Type B pancreatic cell (in vitro differentiated cells): ENCODE measurements around the gene SETDB2. TPM values are rescaled to one million over a fixed set of nuclear protein-coding genes. Genes with fewer than 3 reads are reported as not detected.

Experiments used
- DNase-seq: peaks from one replicate; pipeline ENCODE4 v3.0.0; 2021; ENCODE audit warnings: mixed read lengths; ENCODE audit not compliant: unreplicated experiment; ENCODE audit errors: extremely low spot score
- H3K27ac Mint-ChIP-seq: 2 replicates; pipeline ENCODE4 v1.8.0; 2021; ENCODE audit warnings: mild to moderate bottlenecking, mixed read lengths
- H3K27me3 Mint-ChIP-seq: 2 replicates; pipeline ENCODE4 v1.8.0; 2021; ENCODE audit warnings: mixed read lengths
- H3K36me3 Mint-ChIP-seq: 2 replicates; pipeline ENCODE4 v1.8.0; 2021; ENCODE audit warnings: mixed read lengths
- H3K4me1 Mint-ChIP-seq: one replicate; pipeline ENCODE4 v1.8.0; 2021; ENCODE audit warnings: mixed read lengths; ENCODE audit not compliant: unreplicated experiment
- H3K4me3 Mint-ChIP-seq: 2 replicates; pipeline ENCODE4 v1.8.0; 2021; ENCODE audit warnings: mild to moderate bottlenecking, mixed read lengths
- H3K9me3 Mint-ChIP-seq: 2 replicates; pipeline ENCODE4 v1.8.0; 2021; ENCODE audit warnings: mixed read lengths
- CTCF ChIP-seq: fragments of 200-600 bp; sonication (generic); conservative IDR thresholded peaks from 2 replicates; pipeline ENCODE4 v1.5.0; 2021; ENCODE audit warnings: antibody characterized with exemption, mild to moderate bottlenecking
- total RNA-seq: library from RNA; stranded (reverse); gene quantifications from 2 replicates; pipeline ENCODE4 v1.2.1, GENCODE V29; 2021; ENCODE audit warnings: low replicate concordance

Gene SETDB2
- total RNA-seq, 1 donor from 2014 or later = 11.8 TPM

DNA sequence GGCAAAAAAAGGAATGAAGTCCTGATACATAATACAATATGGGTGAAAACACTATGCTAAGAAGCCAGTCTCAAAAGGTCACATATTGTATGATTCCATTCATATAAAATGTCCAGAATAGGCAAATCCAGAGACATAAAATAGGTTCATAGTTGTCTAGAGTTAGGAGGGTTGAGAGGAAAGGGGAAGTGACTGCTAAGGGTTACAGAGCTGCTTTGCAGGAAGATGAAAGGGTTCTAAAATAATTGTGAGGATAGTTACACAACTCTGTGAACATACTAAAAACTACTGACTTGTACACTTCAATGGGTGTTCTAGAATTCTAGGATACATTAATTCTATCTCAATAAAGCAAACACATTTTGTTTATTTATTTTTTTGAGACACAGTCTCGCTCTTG lies 25.9 kb upstream of the SETDB2 start:
- DNase-seq = no peak
- Mint-ChIP-seq H3K27ac (no peak overlapping the region), H3K4me3 (no peak overlapping the region), H3K36me3 (no peaks in the 10 kb centered on the region), H3K27me3 (no peaks in the 10 kb centered on the region), H3K9me3 (no peaks in the 10 kb centered on the region), H3K4me1 (peaks cover 7% of the 10 kb centered on the region)
- TF ChIP-seq CTCF = no peak

- DNase-seq = no peak
Observed at GRCh38 chr13:49419276-49419675, 24.8 kb upstream of the SETDB2 start.

DNA sequence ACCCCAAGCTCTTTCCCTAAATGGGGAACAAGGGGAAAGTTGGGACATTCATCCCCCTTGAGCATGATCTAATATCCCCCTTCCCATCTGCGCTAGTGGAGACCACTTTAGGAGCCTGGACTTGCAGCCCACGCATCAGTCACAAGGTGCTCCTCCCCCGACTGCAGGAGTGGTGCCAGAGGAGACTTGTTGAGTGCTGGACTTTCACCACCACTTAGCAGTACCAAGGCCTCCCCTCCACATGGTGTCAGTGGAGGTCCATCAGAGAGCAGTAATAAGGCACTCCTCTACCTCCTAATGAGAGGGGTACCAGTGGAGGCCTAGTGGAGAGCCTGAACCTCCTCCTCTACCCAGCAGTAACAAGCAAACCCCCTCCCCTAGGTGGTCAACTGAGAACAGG lies 22.7 kb upstream of the SETDB2 start:
- H3K27ac Mint-ChIP-seq = no peak overlapping the region
- H3K36me3 Mint-ChIP-seq = peaks cover 4% of the 10 kb centered on the region
- no peak for DNase-seq
- peaks cover 7% of the 10 kb centered on the region for H3K4me1 Mint-ChIP-seq
- no peaks in the 10 kb centered on the region for H3K9me3 Mint-ChIP-seq
- H3K4me3 Mint-ChIP-seq = no peak overlapping the region
- no peak for TF ChIP-seq CTCF
- H3K27me3 Mint-ChIP-seq = no peaks in the 10 kb centered on the region

More at GRCh38 chr13:49419276-49419675, 24.8 kb upstream of the SETDB2 start:
- H3K4me1 Mint-ChIP-seq = peaks cover 7% of the 10 kb centered on the region
- TF ChIP-seq CTCF = no peak
- no peak overlapping the region for H3K4me3 Mint-ChIP-seq
- no peaks in the 10 kb centered on the region for H3K9me3 Mint-ChIP-seq
- H3K27me3 Mint-ChIP-seq = no peaks in the 10 kb centered on the region
- peaks cover 3% of the 10 kb centered on the region for H3K36me3 Mint-ChIP-seq
- no peak overlapping the region for H3K27ac Mint-ChIP-seq

GRCh38 chr13:49424011-49424560 lies 20.0 kb upstream of the SETDB2 start:
- no peak overlapping the region for H3K4me3 Mint-ChIP-seq
- H3K9me3 Mint-ChIP-seq = no peaks in the 10 kb centered on the region
- TF ChIP-seq CTCF = no peak
- DNase-seq = no peak
- H3K4me1 Mint-ChIP-seq = peaks cover 7% of the 10 kb centered on the region
- H3K36me3 Mint-ChIP-seq = peaks cover 4% of the 10 kb centered on the region
- no peak overlapping the region for H3K27ac Mint-ChIP-seq
- no peaks in the 10 kb centered on the region for H3K27me3 Mint-ChIP-seq

- H3K4me3 Mint-ChIP-seq = no peak overlapping the region
- no peak overlapping the region for H3K27ac Mint-ChIP-seq
- no peaks in the 10 kb centered on the region for H3K9me3 Mint-ChIP-seq
- peaks cover 4% of the 10 kb centered on the region for H3K36me3 Mint-ChIP-seq
- H3K27me3 Mint-ChIP-seq = no peaks in the 10 kb centered on the region
- DNase-seq = no peak
- H3K4me1 Mint-ChIP-seq = no peaks in the 10 kb centered on the region
- TF ChIP-seq CTCF = no peak
Observed at GRCh38 chr13:49428041-49428763, 15.9 kb upstream of the SETDB2 start.
